OCI-LY7 (cell line): ENCODE measurements around the gene ZGPAT. TPM values are rescaled to one million over a fixed set of nuclear protein-coding genes. Genes with fewer than 3 reads are reported as not detected.

ENCODE experiments used
- BruUV-seq: library from RNA; stranded (reverse); fragments of 400-500 nt; replicated peaks from 2 replicates; lab custom pipeline; 2021; lab: Mats Ljungman, UMichigan
- CTCF ChIA-PET: fragments of 300-600 bp; sonication (Branson Sonifier 250); formaldehyde crosslinking; loops from one replicate; lab custom pipeline; 2022; ENCODE audit warnings: antibody characterized with exemption; ENCODE audit not compliant: unreplicated experiment; lab: Charles Lee
- POLR2A ChIA-PET: fragments of 300-600 bp; sonication (Branson Sonifier 250); formaldehyde crosslinking; loops from one replicate; lab custom pipeline; 2022; ENCODE audit warnings: antibody characterized with exemption; lab: Charles Lee
- DNase-seq: peaks from one replicate; pipeline ENCODE4 v3.0.0-alpha.2; 2015; ENCODE audit warnings: low spot score
- H2AFZ ChIP-seq: fragments of 200-600 bp; sonication (generic), shearing (Covaris generic); 2 replicates; pipeline ENCODE4 v1.6.1; 2014; ENCODE audit warnings: mild to moderate bottlenecking, antibody characterized with exemption, low read length, moderate library complexity
- H3K27ac ChIP-seq: fragments of 200-600 bp; sonication (generic); 2 replicates; pipeline ENCODE4 v1.5.1; 2014; ENCODE audit warnings: mixed run types, low read depth, mild to moderate bottlenecking, moderate library complexity, low read length, inconsistent platforms; ENCODE audit not compliant: poor library complexity, severe bottlenecking
- H3K36me3 ChIP-seq: fragments of 200-600 bp; sonication (generic); 2 replicates; pipeline ENCODE4 v1.6.1; 2014; ENCODE audit warnings: mild to moderate bottlenecking, antibody characterized with exemption, low read length, moderate library complexity, mixed read lengths; ENCODE audit not compliant: insufficient read depth
- H3K4me1 ChIP-seq: fragments of 200-600 bp; sonication (generic); 2 replicates; pipeline ENCODE4 v1.5.1; 2014; ENCODE audit warnings: mild to moderate bottlenecking, low read length; ENCODE audit not compliant: insufficient read depth, poor library complexity, severe bottlenecking
- H3K4me2 ChIP-seq: fragments of 200-600 bp; sonication (generic); 2 replicates; pipeline ENCODE4 v1.6.1; 2014; ENCODE audit warnings: mild to moderate bottlenecking, low read length
- H3K4me3 ChIP-seq: fragments of 200-600 bp; sonication (generic); 2 replicates; pipeline ENCODE4 v1.5.1; 2014; ENCODE audit warnings: mild to moderate bottlenecking, low read depth, low read length; ENCODE audit not compliant: poor library complexity, severe bottlenecking
- H3K79me2 ChIP-seq: fragments of 200-600 bp; sonication (generic); 2 replicates; pipeline ENCODE4 v1.6.1; 2016; ENCODE audit warnings: low read depth, mild to moderate bottlenecking, low read length, moderate library complexity, mixed read lengths; ENCODE audit not compliant: insufficient read depth
- H3K9me2 ChIP-seq: fragments of 200-600 bp; sonication (generic); 2 replicates; pipeline ENCODE4 v1.6.1; 2016; ENCODE audit warnings: mild to moderate bottlenecking, low read length, mixed read lengths; ENCODE audit not compliant: insufficient read depth
- H3K9me3 ChIP-seq: fragments of 200-600 bp; sonication (generic); 2 replicates; pipeline ENCODE4 v1.6.1; 2014; ENCODE audit warnings: mild to moderate bottlenecking, mixed run types, low read length, mixed read lengths
- H4K20me1 ChIP-seq: fragments of 200-600 bp; sonication (generic); 2 replicates; pipeline ENCODE4 v1.6.1; 2014; ENCODE audit warnings: mild to moderate bottlenecking, antibody characterized with exemption, low read length, moderate library complexity, mixed read lengths; ENCODE audit not compliant: insufficient read depth
- CTCF ChIP-seq: fragments of 200-600 bp; sonication (generic); conservative IDR thresholded peaks from 2 replicates; pipeline ENCODE4 v1.5.1; 2014; ENCODE audit warnings: mild to moderate bottlenecking, antibody characterized with exemption, low read length, moderate library complexity, mixed read lengths
- EZH2phosphoT487 ChIP-seq: fragments of 200-600 bp; sonication (generic); IDR thresholded peaks from 2 replicates; pipeline ENCODE4 v1.6.1; 2018; ENCODE audit warnings: low read depth, borderline replicate concordance, mild to moderate bottlenecking, mixed run types, antibody characterized with exemption, low read length, moderate library complexity, mixed read lengths
- intact Hi-C: fragments of 100-400 bp; cut with micrococcal nuclease; formaldehyde crosslinking; loops from one replicate; pipeline ENCODE4 v1.10.0; 2022; ENCODE audit not compliant: unreplicated experiment
- total RNA-seq, 2 experiments: library from RNA; depleted of rRNA in 1 of 2; stranded (reverse); fragments of >200 nt in 1 of 2; shearing (Covaris generic) in 1 of 2; gene quantifications; 2 replicates each; pipeline ENCODE4 v1.2.3, GENCODE V29; 2014 to 2022

The ZGPAT gene
- total RNA-seq, 2 experiments from 2014 or later, result 43.9 to 55.4 TPM

- Histone ChIP-seq H4K20me1 (no peaks in the 10 kb centered on the region), H3K36me3 (no peaks in the 10 kb centered on the region), H3K79me2 (no peaks in the 10 kb centered on the region), H3K4me1 (peaks cover 28% of the 10 kb centered on the region), H3K27ac (no peak overlapping the region), H3K9me2 (no peaks in the 10 kb centered on the region), H3K4me2 (no peak overlapping the region), H3K9me3 (no peaks in the 10 kb centered on the region), H3K4me3 (no peak overlapping the region), H2AFZ (no peak overlapping the region)
- no peak for DNase-seq
- ChIA-PET CTCF (no interaction called here), POLR2A (interaction anchor here (0.5 kb wide), 1 partner anchor 16 kb away, joined by 3 read pairs; no protein-coding TSS in a partner anchor)
- TF ChIP-seq CTCF (no peak), EZH2phosphoT487 (no peak)
- no TSS peak for BruUV-seq
- intact Hi-C loops, result no loop called here
These were observed 42.0 kb downstream of the ZGPAT start for GRCh38 chr20:63749597-63750508.

DNA sequence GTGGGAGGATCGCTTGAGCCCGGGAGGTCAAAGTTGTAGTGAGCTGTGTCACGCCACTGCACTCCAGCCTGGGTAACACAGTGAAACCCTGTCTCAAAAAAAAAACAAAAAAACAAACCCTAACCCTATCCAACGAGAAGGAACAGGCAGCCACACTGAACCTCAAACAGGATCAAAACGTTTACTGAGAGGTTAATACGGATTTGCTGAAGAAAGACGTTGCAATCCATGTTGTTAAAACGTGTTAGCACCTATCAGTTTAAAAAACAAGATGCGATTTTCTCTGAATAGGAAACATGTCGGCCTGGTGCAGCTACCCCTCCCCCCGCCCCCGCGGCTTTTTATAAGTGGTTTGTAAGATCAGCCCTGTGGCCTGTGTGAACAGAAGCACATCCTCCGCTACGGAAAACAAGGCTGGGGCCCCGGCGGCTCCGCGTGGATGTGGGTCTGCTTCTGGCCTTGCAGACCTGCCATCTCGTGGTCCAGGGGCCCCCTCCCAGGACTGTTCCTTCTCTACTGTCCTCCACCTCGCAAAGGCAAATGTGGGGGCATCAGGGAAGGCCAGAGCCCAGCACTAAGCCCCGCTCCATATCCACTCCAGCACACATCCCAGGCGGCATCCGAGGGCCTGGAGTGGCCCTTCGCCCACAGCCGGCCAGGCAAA is 43.1 kb downstream of the ZGPAT start:
- H3K4me3 ChIP-seq, result no peak overlapping the region
- no peak overlapping the region for H3K4me2 ChIP-seq
- intact Hi-C loops, result no loop called here

More for the DNA sequence above, 43.1 kb downstream of the ZGPAT start:
- BruUV-seq, result no TSS peak
- Histone ChIP-seq H4K20me1 (no peaks in the 10 kb centered on the region), H2AFZ (no peak overlapping the region), H3K27ac (no peak overlapping the region), H3K79me2 (no peaks in the 10 kb centered on the region), H3K36me3 (no peaks in the 10 kb centered on the region), H3K9me2 (no peaks in the 10 kb centered on the region), H3K4me1 (peaks cover 28% of the 10 kb centered on the region), H3K9me3 (no peaks in the 10 kb centered on the region)
- CTCF ChIA-PET, result no interaction called here
- no peak for DNase-seq
- TF ChIP-seq EZH2phosphoT487 (no peak), CTCF (no peak)
- POLR2A ChIA-PET, result no interaction called here
